Hepatocyte (in vitro differentiated cells): ENCODE results near the gene HDAC1. TPM values are rescaled to one million over a fixed set of nuclear protein-coding genes. Genes with fewer than 3 reads are reported as not detected.

Experiments used
- DNase-seq: peaks from one replicate; pipeline ENCODE4 v3.0.0-alpha.2; 2016; ENCODE audit warnings: low spot score
- H2AFZ ChIP-seq: fragments of 200-600 bp; sonication (generic); 2 replicates; pipeline ENCODE4 v1.6.0; 2016; ENCODE audit warnings: antibody characterized with exemption, mild to moderate bottlenecking
- H3K27ac ChIP-seq: fragments of 200-600 bp; sonication (generic); 2 replicates; pipeline ENCODE4 v1.5.1; 2016; ENCODE audit warnings: mild to moderate bottlenecking
- H3K27me3 ChIP-seq: fragments of 200-600 bp; sonication (generic); 2 replicates; pipeline ENCODE4 v1.6.1; 2016
- H3K36me3 ChIP-seq: fragments of 200-600 bp; sonication (generic); replicated peaks from 2 replicates; pipeline ENCODE4 v1.5.1; 2016; ENCODE audit warnings: low read depth; ENCODE audit not compliant: insufficient read depth
- H3K4me1 ChIP-seq: fragments of 200-600 bp; sonication (generic); 2 replicates; pipeline ENCODE4 v1.5.1; 2016; ENCODE audit warnings: mild to moderate bottlenecking, moderate library complexity; ENCODE audit not compliant: insufficient read depth
- H3K4me2 ChIP-seq: fragments of 200-600 bp; sonication (generic); 2 replicates; pipeline ENCODE4 v1.6.0; 2016
- H3K4me3 ChIP-seq: fragments of 200-600 bp; sonication (generic); 2 replicates; pipeline ENCODE4 v1.5.1; 2016; ENCODE audit warnings: mild to moderate bottlenecking
- H3K79me2 ChIP-seq: fragments of 200-600 bp; sonication (generic); 2 replicates; pipeline ENCODE4 v1.6.0; 2017; ENCODE audit warnings: mild to moderate bottlenecking
- H3K9me2 ChIP-seq: fragments of 200-600 bp; sonication (generic); replicated peaks from 2 replicates; pipeline ENCODE4 v1.6.0; 2017; ENCODE audit warnings: mild to moderate bottlenecking; ENCODE audit not compliant: insufficient read depth
- H3K9me3 ChIP-seq: fragments of 200-600 bp; sonication (generic); 2 replicates; pipeline ENCODE4 v1.5.1; 2016; ENCODE audit warnings: low read depth, mild to moderate bottlenecking
- H4K20me1 ChIP-seq: fragments of 200-600 bp; sonication (generic); 2 replicates; pipeline ENCODE4 v1.6.0; 2016; ENCODE audit warnings: mild to moderate bottlenecking; ENCODE audit not compliant: insufficient read depth, poor library complexity, severe bottlenecking
- EZH2 ChIP-seq: fragments of 200-600 bp; sonication (generic); IDR thresholded peaks from 2 replicates; pipeline ENCODE4 v1.6.1; 2016; ENCODE audit warnings: antibody characterized with exemption, mild to moderate bottlenecking, borderline replicate concordance
- EZH2phosphoT487 ChIP-seq: fragments of 200-600 bp; sonication (generic); IDR thresholded peaks from one replicate; pipeline ENCODE4 v1.6.1; 2018; ENCODE audit warnings: antibody characterized with exemption, mild to moderate bottlenecking, low read depth, moderate library complexity; ENCODE audit not compliant: unreplicated experiment, severe bottlenecking
- WGBS: methylation state at CpG from one replicate; pipeline ENCODE4 v1.1.6; 2016; ENCODE audit warnings: low lambda C conversion rate; ENCODE audit errors: missing lambda C conversion rate; 5-methylcytosine and 5-hydroxymethylcytosine counted together
- polyA plus RNA-seq: library from polyadenylated mRNA; unstranded; fragments of >200 nt; fragmentation: Nextera tagmentation; extraction: Ambion mirVana; gene quantifications from 2 replicates; pipeline ENCODE4 v1.2.1, GENCODE V29; 2016
- total RNA-seq: library from RNA; depleted of rRNA; stranded (reverse); fragments of >200 nt; gene quantifications from 2 replicates; pipeline ENCODE4 v1.2.3, GENCODE V29; 2014
- TF ChIP-seq, protein P1 (sequence below): fragments of 200-600 bp; sonication (generic); IDR thresholded peaks from 2 replicates; pipeline ENCODE4 v1.5.1; 2016; ENCODE audit warnings: antibody characterized with exemption, mild to moderate bottlenecking; ENCODE audit not compliant: poor library complexity

Gene HDAC1
- total and polyA plus RNA-seq, 2 experiments from 2014 or later, result 94.6 to 117 TPM

DNA sequence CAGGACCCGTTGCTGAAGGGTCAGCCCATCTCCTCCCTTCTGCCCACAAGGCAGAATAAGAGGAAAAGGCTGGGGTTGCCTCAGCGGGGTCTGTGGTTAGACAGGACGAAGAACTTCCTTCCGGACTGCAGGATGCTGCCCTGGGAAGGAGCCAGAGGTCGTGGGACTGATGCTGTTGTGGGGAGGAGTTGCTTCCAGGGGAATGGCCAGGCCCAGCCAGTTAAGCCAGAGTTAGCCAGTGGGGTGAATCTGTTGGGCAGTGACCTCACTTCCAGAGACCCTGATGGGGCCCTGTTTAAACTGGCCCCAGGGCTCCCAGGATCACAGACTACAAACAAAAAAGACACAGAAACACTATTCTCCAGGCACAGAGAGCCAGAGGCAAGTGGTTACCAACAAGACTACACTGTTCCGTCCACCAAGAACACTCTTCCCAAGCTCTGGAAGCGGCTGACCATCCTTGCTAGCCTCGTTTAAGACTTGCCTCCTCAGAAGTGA is 57.4 kb downstream of the HDAC1 start:
- no peak overlapping the region for H3K4me3 ChIP-seq
- no peaks in the 10 kb centered on the region for H4K20me1 ChIP-seq
- no peaks in the 10 kb centered on the region for H3K36me3 ChIP-seq
- peaks cover 12% of the 10 kb centered on the region for H3K79me2 ChIP-seq
- H3K4me2 ChIP-seq, result no peak overlapping the region
- H3K27me3 ChIP-seq, result no peaks in the 10 kb centered on the region
- no peak overlapping the region for H3K27ac ChIP-seq
- WGBS, result 63% methylated on average over 8 of the region's 8 CpGs
- no peaks in the 10 kb centered on the region for H3K9me3 ChIP-seq
- no peaks in the 10 kb centered on the region for H3K9me2 ChIP-seq
- peaks cover 30% of the 10 kb centered on the region for H3K4me1 ChIP-seq
- no peak for TF ChIP-seq EZH2
- no peak for TF ChIP-seq EZH2phosphoT487
- TF ChIP-seq, protein P1, sequence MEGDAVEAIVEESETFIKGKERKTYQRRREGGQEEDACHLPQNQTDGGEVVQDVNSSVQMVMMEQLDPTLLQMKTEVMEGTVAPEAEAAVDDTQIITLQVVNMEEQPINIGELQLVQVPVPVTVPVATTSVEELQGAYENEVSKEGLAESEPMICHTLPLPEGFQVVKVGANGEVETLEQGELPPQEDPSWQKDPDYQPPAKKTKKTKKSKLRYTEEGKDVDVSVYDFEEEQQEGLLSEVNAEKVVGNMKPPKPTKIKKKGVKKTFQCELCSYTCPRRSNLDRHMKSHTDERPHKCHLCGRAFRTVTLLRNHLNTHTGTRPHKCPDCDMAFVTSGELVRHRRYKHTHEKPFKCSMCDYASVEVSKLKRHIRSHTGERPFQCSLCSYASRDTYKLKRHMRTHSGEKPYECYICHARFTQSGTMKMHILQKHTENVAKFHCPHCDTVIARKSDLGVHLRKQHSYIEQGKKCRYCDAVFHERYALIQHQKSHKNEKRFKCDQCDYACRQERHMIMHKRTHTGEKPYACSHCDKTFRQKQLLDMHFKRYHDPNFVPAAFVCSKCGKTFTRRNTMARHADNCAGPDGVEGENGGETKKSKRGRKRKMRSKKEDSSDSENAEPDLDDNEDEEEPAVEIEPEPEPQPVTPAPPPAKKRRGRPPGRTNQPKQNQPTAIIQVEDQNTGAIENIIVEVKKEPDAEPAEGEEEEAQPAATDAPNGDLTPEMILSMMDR, result no peak
- no peak for DNase-seq
- H2AFZ ChIP-seq, result no peak overlapping the region

DNA sequence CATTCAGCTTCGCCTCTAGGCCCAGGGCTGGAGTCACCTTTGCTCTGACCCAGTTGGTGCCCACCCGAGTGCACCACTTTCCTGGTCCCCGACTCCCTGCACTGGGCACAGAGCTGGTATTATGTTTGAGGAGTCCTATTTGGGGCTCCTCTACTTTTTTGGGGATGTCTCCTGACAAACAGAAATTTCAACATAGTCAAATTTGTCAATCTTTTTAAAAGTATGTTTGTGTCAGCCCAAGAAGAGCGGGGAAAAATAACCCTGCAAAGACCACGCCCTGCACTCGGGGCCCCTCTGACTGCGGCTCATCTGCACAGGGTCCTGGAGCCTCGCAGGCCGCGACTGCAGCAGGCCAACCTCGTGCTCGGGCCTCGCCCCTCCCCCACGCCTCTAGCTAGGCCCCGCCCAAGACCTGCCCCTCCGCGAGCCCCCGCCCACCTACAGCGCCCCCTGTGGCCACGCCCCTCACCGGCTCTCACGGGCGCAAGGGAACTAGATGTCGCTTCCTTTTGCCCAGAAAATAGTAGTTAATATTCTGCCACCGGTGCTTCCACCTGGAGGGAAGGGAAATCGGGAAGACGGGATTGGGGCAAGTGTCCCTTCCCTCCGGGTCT is 59.0 kb downstream of the HDAC1 start:
- 30% methylated on average over 20 of the region's 28 CpGs for WGBS
- Histone ChIP-seq H3K36me3 (no peaks in the 10 kb centered on the region), H3K9me3 (no peaks in the 10 kb centered on the region), H3K27ac (peak overlapping the region; percentile 95), H3K27me3 (no peaks in the 10 kb centered on the region), H2AFZ (peak overlapping the region; percentile 94), H3K4me1 (peaks cover 23% of the 10 kb centered on the region), H3K79me2 (peaks cover 12% of the 10 kb centered on the region), H3K4me3 (peak overlapping the region; percentile 69), H3K4me2 (peak overlapping the region; percentile 95), H3K9me2 (no peaks in the 10 kb centered on the region), H4K20me1 (no peaks in the 10 kb centered on the region)
- DNase-seq, result peak; percentile 91
- TF ChIP-seq EZH2, result no peak
- TF ChIP-seq, protein P1, result peak; percentile 89

DNA sequence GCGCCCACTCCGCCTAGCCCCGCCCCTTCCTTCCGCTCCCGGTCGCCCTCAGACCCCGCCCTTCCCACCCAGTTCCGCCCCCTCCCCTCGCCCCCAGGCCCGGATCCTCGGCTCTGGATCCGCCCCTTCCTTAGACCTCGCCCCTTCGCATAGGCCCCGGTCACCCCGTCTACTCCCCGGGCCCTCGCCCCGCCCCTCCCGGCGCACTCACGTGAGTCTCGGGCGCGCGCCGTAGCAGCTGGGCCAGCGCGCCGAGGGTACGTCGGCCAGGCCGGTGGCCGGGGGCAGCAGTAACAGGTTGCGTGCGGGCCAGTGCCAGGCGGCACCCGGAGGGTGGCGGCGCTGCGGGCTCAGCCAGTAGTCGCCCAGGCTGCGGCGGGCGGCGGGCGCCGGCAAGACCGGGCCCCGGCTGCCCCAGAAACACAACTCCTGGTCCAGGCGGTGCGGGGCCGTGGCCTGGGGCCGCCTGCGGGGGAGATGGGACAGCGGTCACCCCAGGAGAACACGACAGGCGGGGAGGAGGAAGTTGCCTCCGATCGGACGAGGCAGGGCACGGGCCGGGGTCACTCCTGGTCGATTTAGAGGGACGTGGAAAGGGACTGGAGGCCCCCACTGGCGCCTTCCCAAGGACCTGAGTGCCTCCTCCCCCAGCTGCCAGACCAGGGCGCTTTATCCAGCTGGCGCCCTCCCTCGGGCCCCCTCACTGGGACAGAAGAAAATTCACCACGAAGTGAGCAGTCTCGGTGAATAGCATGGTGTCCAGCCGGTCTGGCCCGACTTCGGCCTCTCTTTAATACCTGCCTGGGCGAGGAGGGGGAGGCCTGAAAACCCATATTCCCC is 59.7 kb downstream of the HDAC1 start:
- H3K79me2 ChIP-seq, result peaks cover 12% of the 10 kb centered on the region
- H3K4me1 ChIP-seq, result peaks cover 23% of the 10 kb centered on the region
- TF ChIP-seq, protein P1, result peak; percentile 8
- TF ChIP-seq EZH2phosphoT487, result no peak
- H3K4me3 ChIP-seq, result peak overlapping the region; percentile 69
- peak overlapping the region; percentile 94 for H2AFZ ChIP-seq
- H3K9me2 ChIP-seq, result no peaks in the 10 kb centered on the region
- no peaks in the 10 kb centered on the region for H3K36me3 ChIP-seq
- peak; percentile 98 for DNase-seq
- H3K27ac ChIP-seq, result peak overlapping the region; percentile 97
- H3K4me2 ChIP-seq, result peak overlapping the region; percentile 95
- WGBS, result under 1% methylated on average over 48 of the region's 75 CpGs
- no peaks in the 10 kb centered on the region for H3K9me3 ChIP-seq
- no peaks in the 10 kb centered on the region for H4K20me1 ChIP-seq
- no peaks in the 10 kb centered on the region for H3K27me3 ChIP-seq
